Activated CD4-positive, alpha-beta T cell treated with anti-CD3 and anti-CD28 coated beads for 1 hour (primary cell): ENCODE data around the gene ALKBH7.

Source experiments
- DNase-seq: peaks from one replicate; pipeline ENCODE4 v3.0.0-alpha.2; 2020

Gene ALKBH7

GRCh38 chr19:6402058-6402457 lies 29.5 kb downstream of the ALKBH7 start:
- no peak for DNase-seq

GRCh38 chr19:6402837-6403608 lies 30.4 kb downstream of the ALKBH7 start:
- DNase-seq, result no peak

GRCh38 chr19:6406401-6406800 lies 33.8 kb downstream of the ALKBH7 start:
- no peak for DNase-seq

- DNase-seq, result no peak
Observed at GRCh38 chr19:6409346-6409745, 36.8 kb downstream of the ALKBH7 start.

GRCh38 chr19:6412061-6412446 lies 39.5 kb downstream of the ALKBH7 start:
- DNase-seq, result no peak

- DNase-seq, result no peak
Observed at GRCh38 chr19:6412447-6413091, 40.0 kb downstream of the ALKBH7 start.

- no peak for DNase-seq
Observed at GRCh38 chr19:6413291-6413690, 40.7 kb downstream of the ALKBH7 start.

- no peak for DNase-seq
Observed at GRCh38 chr19:6413721-6414643, 41.4 kb downstream of the ALKBH7 start.

- no peak for DNase-seq
Observed at GRCh38 chr19:6414793-6415590, 42.4 kb downstream of the ALKBH7 start.

- DNase-seq, result no peak
Observed at GRCh38 chr19:6415591-6416190, 43.1 kb downstream of the ALKBH7 start.

GRCh38 chr19:6416658-6417405 lies 44.2 kb downstream of the ALKBH7 start:
- DNase-seq, result no peak

GRCh38 chr19:6417713-6418561 lies 45.3 kb downstream of the ALKBH7 start:
- no peak for DNase-seq

GRCh38 chr19:6418562-6418932 lies 46.0 kb downstream of the ALKBH7 start:
- DNase-seq, result no peak

GRCh38 chr19:6421075-6422014 lies 48.8 kb downstream of the ALKBH7 start:
- DNase-seq, result no peak

- DNase-seq, result no peak
Observed at GRCh38 chr19:6423499-6424194, 51.1 kb downstream of the ALKBH7 start.

GRCh38 chr19:6424195-6424938 lies 51.8 kb downstream of the ALKBH7 start, which contains the start of gene KHSRP:
KHSRP (minus strand) TSS chr19:6424811; CDS start chr19:6424701, 110 bp downstream.
- DNase-seq, result no peak
